ENCODE results near the gene PAK1. TPM values are rescaled to one million over a fixed set of nuclear protein-coding genes. Genes with fewer than 3 reads are reported as not detected.

Gene PAK1
- total and polyA plus RNA-seq, 10 of the 15 experiments (the other 5 are each of a cell fraction or from before 2014, with no cell fraction given): 43.8 to 321 (median 110) TPM

GRCh38 chr11:77413850-77414460 lies 59.9 kb downstream of the PAK1 start:
- DNase-seq (ENCODE audit: low read depth, low spot score): no peak
- TF ChIP-seq BCL11A (IDR thresholded peaks at IDR 0.05; ENCODE audit: low read depth, low read length) (no peak), MLLT1 (IDR thresholded peaks at IDR 0.05) (no peak), CTCF (IDR thresholded peaks at IDR 0.05 in 2 of 3, conservative IDR thresholded peaks at IDR 0.05 in 1 of 3; ENCODE audit: control insufficient read depth in 2 of 3, extremely low read depth in 1 of 3, insufficient read depth in 1 of 3, low read depth in 3 of 3, low read length in 3 of 3) (peak in 1 of 3 experiments; percentile 51; a peak in 2 of 6 replicates), SMC3 (IDR thresholded peaks at IDR 0.05; ENCODE audit: borderline replicate concordance, low read length) (peak; percentile 25; the same call in 1 of the 2 replicates), RAD21 (IDR thresholded peaks at IDR 0.05; ENCODE audit: insufficient read depth, low read depth, low read length) (peak; percentile 47)
- CTCF ChIA-PET: interaction anchor here (0.7 to 5.1 kb wide), 9 partner anchors 13 to 205 kb away, joined by 3 to 43 read pairs (median 5); no protein-coding TSS in a partner anchor
- H3K79me2 ChIP-seq (ENCODE audit: control insufficient read depth, insufficient read depth, low read length): peaks cover 45% of the 10 kb centered on the region
- RAD21 ChIA-PET (ENCODE audit: unreplicated experiment): interaction anchor here (0.8 to 3.5 kb wide), 7 partner anchors 32 to 134 kb away, joined by 3 to 83 read pairs (median 3); partner anchors contain the start of gene PAK1
- no peaks in the 10 kb centered on the region for H3K9me3 ChIP-seq (replicated peaks; ENCODE audit: control insufficient read depth, insufficient read depth, low read length)
- SMC1A ChIA-PET (ENCODE audit: uncharacterized antibody, unreplicated experiment): interaction anchor here (0.8 to 5.3 kb wide), 17 partner anchors 12 to 134 kb away, joined by 3 to 98 read pairs (median 3); partner anchors contain the start of gene PAK1
- H3K4me3 ChIP-seq: no peak overlapping the region
- no TSS peak for BruUV-seq (replicated peaks)
- no peak overlapping the region for H3K4me2 ChIP-seq (ENCODE audit: control insufficient read depth, insufficient read depth)
- 35% methylated on average over 3 of the region's 3 CpGs for WGBS (ENCODE audit: insufficient coverage, insufficient replicate concordance, low lambda C conversion rate, missing lambda C conversion rate)
- H3K4me1 ChIP-seq (ENCODE audit: control insufficient read depth, insufficient read depth, low read length): peaks cover 8% of the 10 kb centered on the region
- ATAC-seq: no peak
- no peak overlapping the region for H3K27ac ChIP-seq (ENCODE audit: control insufficient read depth, insufficient read depth)
- no peaks in the 10 kb centered on the region for H3K27me3 ChIP-seq (replicated peaks in 1 of 2; ENCODE audit: control insufficient read depth in 2 of 2, insufficient read depth in 2 of 2, low read length in 1 of 2)
- intact Hi-C loops (cut with micrococcal nuclease; ENCODE audit: unreplicated experiment) (loop anchor here (5.0 kb wide), 1 partner anchor 133 kb away; no protein-coding TSS in a partner anchor), in situ Hi-C loops (cut with MboI) (no loop called here)
- FAIRE-seq: no peak
- H3K9ac ChIP-seq (ENCODE audit: control insufficient read depth, insufficient read depth, low read length): no peak overlapping the region
- no peaks in the 10 kb centered on the region for H3K36me3 ChIP-seq (ENCODE audit: control insufficient read depth in 2 of 2, insufficient read depth in 2 of 2, low read length in 1 of 2)
- POLR2A ChIA-PET: interaction anchor here (0.5 to 1.6 kb wide), 7 partner anchors 21 to 58 kb away, joined by 3 to 6 read pairs (median 3); no protein-coding TSS in a partner anchor
- H2AFZ ChIP-seq (ENCODE audit: control insufficient read depth, low read depth, low read length): no peak overlapping the region
- H4K20me1 ChIP-seq (ENCODE audit: control insufficient read depth, insufficient read depth): no peaks in the 10 kb centered on the region; the same call in 1 of the 2 replicates

Measured in GM12878 (cell line).